ACHN (cell line): ENCODE measurements around the gene TMEM54.

ENCODE experiments used
- DNase-seq: peaks from one replicate; pipeline ENCODE4 v3.0.0-alpha.2; 2015
- in situ Hi-C: cut with HindIII; loops from 2 replicates; pipeline ENCODE4 v1.10.0; 2017; ENCODE audit warnings: low sequenced_read_pairs, low pct_ligation_motif_present, low pct_unique_long_range_greater_than_20kb

Gene TMEM54, protein sequence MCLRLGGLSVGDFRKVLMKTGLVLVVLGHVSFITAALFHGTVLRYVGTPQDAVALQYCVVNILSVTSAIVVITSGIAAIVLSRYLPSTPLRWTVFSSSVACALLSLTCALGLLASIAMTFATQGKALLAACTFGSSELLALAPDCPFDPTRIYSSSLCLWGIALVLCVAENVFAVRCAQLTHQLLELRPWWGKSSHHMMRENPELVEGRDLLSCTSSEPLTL

DNA sequence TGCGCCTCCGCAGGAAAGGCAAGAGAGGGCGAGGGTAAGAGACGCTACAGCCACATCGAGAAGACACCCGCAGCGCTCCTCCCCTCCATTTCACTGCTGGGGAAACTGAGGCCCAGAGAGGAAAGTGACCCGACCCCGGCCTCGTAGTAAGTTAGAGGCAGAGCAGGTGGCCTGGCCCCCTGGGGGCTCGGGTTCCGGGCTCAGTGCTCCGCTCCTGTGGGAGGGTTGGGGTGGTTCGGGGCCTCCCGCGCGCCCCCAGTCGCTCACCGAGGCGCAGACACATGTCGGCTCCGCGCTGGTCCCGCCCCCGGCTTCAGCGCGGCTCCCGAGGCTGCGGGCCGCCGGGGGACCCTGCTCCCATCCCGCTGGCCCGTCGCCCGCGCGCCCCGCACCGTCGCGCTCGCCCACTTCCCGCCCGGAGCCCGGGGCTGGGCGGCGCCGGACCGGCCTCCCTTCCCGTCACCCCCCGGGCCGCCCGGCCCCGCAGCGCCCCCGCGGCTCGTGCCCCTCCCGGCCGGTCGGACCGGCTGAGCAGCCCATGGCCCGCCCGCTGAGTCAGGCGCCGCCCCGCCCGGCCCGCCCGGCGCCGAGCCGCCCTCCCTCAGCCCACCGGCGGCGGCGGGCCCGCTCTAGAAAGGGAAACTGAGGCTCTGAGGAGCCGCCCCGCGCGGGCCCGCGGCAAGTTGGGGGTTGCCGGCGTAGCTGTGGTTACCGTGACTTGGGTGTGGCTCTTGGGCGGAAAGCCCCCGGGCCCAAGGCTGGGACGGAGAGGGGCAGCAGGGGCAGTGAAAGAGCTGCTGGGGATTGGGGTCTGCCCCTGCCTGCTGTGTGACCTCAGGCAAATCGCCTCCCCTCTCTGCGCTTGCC is at the start of gene TMEM54:
Gene TMEM54, minus strand, starts transcription at position 434 of the 867 bp plus-strand sequence. Its CDS starts 151 bp downstream, at position 283.
- in situ Hi-C loops: no loop called here
- peak; percentile 60 for DNase-seq

GRCh38 chr1:32949519-32949918 is 48.3 kb upstream of the TMEM54 start:
- DNase-seq: peak; percentile 10
- in situ Hi-C loops: no loop called here

DNA sequence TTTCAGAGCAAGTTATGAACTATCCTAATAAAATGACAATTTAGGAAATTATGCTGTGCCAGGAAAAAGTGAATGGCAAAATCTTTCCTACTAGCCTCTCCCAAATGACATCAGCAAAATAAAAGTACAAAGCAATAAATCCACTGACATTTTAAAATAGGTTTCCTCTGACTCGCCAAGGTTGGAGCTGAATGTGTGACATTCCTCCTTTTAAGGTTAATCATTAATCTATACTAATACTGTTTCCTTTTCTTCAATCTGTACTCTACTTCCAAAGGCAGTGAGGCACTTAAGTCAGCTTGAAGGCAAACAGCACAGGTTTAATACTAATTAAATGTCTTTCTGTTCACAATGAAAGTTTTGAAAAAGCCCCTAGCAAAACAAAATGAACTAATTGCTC is 47.7 kb upstream of the TMEM54 start:
- in situ Hi-C loops: no loop called here
- peak; percentile 77 for DNase-seq

DNA sequence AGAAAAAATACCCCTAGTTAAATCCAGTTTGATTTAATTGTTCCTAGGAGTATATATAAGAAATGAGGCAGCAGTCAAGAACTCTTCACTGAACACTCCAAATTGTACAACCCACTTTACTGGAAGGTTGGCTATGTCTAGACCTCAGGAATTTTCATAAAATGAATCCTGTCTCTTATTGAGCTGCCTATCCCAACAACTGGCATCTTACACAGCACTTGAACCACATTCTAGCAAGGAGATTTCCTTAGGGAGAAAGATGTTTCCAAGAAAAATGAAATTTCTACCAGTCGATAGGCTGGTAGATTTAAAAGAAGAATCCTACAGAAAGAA is 47.2 kb upstream of the TMEM54 start:
- in situ Hi-C loops: no loop called here

DNA sequence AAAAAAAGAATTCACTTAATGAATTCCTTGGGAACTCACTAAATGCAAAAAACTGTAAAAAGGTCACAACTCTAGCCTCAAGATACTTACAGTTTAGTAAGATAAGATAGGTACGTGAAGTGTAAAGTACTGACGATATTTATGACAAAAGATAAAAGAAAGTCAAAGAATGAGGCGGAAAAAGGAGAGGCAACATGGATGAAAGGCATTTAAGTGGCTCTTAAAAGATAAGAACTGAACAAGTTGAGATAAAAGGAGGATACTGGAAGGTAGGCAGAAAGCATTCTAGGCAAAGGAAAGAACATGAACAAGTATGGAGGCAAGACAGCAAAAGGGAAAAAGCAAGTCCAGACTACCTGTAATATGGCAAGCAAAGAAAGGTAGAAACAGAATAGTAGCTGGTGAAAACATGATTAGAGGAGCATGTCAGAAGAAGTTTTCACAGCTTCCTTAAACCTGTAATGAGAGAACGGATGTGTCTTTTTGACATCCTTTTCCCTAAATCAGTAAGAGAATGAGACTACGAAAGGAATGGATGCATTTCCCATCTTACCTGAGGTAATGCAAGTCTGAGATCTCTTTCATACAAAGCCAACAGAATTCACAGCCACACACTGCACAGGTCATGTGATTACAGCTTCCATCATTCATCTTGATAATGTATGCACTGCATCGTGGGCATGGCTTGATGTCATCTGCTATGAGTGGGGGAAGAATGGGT is 46.6 kb upstream of the TMEM54 start:
- in situ Hi-C loops: no loop called here
- DNase-seq: no peak

More for the DNA sequence above, 47.2 kb upstream of the TMEM54 start:
- no peak for DNase-seq

DNA sequence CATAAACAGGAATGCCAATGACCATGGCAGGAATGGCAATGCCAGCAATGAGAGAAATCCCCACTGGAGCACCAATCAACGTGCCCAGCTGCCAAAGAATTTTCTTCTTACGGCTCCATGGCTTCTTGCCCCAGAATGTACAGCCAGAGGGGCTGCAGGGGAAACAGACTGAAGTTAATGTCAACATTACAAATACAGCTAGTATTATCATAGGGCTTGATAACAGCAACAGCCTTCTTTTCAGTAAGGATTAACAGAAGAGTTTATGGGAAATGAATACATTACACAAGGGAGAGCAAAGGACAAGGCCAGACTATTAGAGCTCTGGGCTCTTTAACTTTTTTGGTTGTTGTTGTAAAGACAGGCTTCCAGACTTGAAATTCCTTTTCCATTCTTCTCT is 45.2 kb upstream of the TMEM54 start:
- in situ Hi-C loops: no loop called here
- no peak for DNase-seq

- in situ Hi-C loops: no loop called here
These were observed 43.0 kb upstream of the TMEM54 start for GRCh38 chr1:32944180-32944579.

DNA sequence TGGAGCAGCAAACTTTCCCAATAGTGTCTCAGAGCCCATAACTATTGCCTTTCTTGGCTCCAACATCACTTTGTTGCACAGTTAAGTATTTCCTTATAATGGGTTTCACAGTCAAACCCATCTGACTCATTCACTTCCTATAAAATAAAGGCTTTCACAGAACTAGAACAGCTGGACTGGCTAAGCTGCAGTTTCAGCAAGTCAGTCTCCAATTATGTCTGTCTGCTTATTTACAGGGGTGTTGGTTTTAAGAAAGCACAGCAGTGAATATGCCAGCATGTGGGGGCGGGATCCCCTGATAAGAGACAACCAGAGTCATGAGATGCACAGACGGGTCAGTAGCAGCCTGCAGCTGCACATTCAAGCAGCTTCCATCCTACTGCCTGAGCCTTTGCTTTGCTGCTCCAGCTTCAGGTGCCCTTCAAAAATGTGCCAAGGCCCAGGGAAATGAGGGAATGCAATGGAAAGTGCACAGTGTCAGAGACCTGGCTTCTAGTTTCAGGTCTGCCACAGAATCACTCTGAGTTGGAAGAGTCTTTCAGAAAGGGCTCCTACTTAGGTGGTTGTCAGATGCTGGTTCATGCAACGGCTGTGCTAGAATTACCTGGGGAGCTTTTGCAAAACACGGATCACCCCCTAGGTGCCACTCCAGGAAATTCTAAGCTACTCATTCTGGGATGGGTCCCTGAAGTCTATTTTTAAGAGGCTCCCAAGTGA is 38.6 kb upstream of the TMEM54 start:
- no peak for DNase-seq

More at GRCh38 chr1:32944180-32944579, 43.0 kb upstream of the TMEM54 start:
- DNase-seq: no peak

DNA sequence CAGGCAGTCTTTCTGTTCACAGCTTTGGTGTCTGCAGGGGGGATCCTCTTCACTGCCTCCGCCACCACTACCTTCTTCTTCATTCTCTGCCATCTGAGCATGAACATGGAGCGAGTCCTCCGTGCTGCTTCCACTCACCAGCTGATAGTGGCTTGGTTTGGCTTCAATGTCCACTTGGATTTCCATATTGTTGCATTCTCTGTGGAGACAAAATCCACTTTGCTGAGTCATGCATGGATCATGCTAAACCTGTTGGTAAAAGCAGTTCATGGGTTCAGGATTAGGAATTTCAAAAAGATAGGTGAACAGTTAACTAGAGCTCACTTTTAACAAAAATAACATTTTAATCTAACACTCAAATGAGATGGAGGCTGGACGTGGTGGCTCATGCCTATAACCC is 35.9 kb upstream of the TMEM54 start:
- no peak for DNase-seq
- in situ Hi-C loops: no loop called here

More for the DNA sequence above, 38.6 kb upstream of the TMEM54 start:
- in situ Hi-C loops: no loop called here

GRCh38 chr1:32934535-32934934 is 33.3 kb upstream of the TMEM54 start:
- in situ Hi-C loops: no loop called here
- DNase-seq: no peak

DNA sequence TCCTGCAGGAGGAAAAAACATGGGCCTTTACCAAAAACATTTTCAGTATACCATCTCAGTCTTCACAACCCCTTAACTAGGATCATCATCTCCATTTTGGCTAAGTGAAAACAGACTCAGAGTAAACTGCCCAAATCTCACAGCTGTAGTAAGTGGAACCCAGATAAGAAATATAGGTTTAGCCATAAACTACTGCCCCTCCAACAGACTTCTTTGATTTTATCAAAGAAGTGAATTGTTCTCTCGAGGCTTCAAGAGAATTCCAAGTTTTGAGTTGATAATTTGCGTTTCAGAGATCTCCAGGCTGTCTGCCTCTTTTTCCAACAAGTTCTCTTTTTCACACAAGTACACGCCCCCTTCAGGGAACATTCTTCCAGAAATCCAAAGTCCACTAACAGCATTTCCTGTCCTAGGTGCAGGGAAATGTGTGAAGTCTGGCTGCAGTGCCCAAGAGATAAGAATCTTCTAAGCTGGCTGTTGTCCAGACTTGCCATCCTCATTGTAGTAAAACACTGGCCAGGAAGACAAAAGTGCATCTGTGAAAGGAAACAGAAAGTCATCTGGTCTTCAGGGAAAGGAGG is 32.6 kb upstream of the TMEM54 start:
- in situ Hi-C loops: no loop called here

DNA sequence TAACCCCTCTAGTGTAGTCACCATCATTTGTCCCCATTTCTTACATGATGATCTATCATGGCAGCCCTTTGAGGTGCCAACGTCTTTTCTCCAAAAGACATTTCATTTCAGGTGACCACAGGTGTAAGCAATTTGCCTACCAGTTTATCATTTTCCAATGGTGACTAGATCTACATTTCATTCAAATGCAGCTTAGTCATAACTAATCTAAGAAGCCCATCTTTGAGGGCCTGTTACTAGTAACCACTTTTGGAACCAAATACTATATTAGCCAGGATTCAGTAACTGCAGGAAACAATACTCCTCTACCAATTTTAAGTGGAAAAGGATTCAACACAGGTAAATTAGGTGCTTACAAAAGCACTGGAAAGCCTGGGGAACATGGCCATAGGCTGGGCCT is 30.6 kb upstream of the TMEM54 start:
- no peak for DNase-seq
- in situ Hi-C loops: no loop called here

More for the DNA sequence above, 32.6 kb upstream of the TMEM54 start:
- DNase-seq: peak; percentile 70

- no peak for DNase-seq
- in situ Hi-C loops: no loop called here
These were observed 28.2 kb upstream of the TMEM54 start for GRCh38 chr1:32929366-32929765.

DNA sequence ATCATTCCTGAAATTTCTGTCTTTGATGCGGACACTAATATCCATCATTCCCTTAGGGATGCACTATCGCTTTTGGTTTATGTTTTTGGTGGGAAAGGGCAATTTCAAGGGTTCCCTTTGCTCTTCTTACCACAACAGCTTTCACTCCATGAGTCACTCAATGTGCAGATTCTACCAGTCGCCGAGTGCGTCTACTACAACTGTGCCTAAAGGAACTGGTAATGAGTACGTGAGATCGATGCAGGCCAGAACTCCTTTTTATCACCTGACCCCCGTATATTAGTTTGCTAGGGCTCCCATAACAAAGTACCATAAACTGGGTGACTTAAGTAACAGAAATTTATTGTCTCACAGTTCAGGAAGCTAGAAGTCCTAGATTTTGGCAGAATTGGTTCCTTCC is 27.5 kb upstream of the TMEM54 start:
- DNase-seq: no peak
- in situ Hi-C loops: no loop called here

GRCh38 chr1:32928285-32928684 is 27.1 kb upstream of the TMEM54 start:
- DNase-seq: no peak
- in situ Hi-C loops: no loop called here

DNA sequence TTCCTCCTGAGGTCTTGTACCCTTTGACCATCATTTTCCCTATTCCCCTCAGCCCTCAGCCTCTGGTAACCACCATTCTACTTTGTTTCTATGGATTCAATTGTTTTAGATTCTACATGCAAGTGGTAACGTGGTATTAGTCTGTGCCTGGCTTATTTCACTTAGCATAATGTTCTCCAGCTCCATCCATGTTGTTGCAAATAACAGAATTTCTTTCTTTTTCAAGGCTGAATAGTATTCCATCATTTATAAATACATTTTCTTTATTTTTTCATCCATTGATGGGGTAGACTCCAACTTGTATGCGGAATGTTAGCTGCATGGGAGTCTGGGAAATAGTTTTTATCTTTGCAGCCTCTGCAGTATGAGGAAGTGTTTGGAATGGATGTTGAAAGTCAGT is 26.3 kb upstream of the TMEM54 start:
- no peak for DNase-seq
- in situ Hi-C loops: no loop called here

GRCh38 chr1:32926562-32926961 is 25.4 kb upstream of the TMEM54 start:
- DNase-seq: no peak
- in situ Hi-C loops: no loop called here

DNA sequence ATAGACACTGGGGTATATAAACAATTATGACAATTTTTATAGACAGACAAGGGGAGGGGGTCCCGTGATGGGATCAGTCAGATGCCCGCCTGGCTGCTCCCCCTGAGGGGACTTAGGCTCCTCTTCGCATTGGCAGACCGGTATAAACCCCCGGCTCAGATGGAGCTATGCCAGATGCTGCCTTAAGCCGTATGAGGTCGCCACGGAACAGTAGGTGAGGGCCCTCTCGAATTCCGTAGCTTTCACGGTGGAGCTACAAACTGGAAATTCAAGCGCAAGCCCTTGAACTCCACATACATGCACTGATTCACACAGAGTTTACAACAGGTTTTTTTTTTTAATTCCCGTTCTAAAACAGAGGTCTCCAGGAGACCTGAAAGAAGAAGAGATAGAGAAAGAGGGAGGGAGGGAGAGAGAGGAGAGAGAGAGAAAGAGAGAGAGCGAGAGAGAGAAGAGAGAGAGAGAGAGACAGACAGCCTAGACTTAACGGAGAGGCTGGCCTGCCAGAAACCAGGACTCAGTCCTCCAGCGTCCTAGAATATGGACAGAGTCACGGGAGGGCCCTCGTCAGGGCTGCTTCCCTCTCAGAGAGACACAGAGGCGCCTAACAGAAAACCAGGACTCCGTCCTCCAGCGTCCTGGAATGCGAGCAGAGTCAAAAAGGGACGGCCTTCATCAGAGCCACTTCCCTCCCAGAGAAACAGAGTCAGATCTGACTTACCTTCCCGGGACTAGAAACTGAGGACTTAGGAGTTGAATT is 24.4 kb upstream of the TMEM54 start:
- in situ Hi-C loops: no loop called here

More for the DNA sequence above, 24.4 kb upstream of the TMEM54 start:
- DNase-seq: no peak
